GM13976 (cell line): ENCODE results near the gene RAD1.
A peak's percentile ranks its signal among the peaks of the same experiment; 100 is the strongest.

Source experiments
- DNase-seq: peaks from one replicate; pipeline ENCODE4 v3.0.0; 2012; ENCODE audit warnings: low spot score
- CTCF ChIP-seq: IDR thresholded peaks from 2 replicates; pipeline ENCODE4 v1.5.1; 2012; ENCODE audit warnings: borderline replicate concordance, mild to moderate bottlenecking; ENCODE audit not compliant: insufficient read depth; ENCODE audit errors: extremely low read depth, missing control alignments, control extremely low read depth
- in situ Hi-C: fragments of 300-500 bp; cut with MboI; formaldehyde crosslinking; loops from one replicate; pipeline ENCODE4 v1.12.0; 2022; ENCODE audit warnings: low sequenced_read_pairs, mixed read lengths, inconsistent platforms; ENCODE audit not compliant: unreplicated experiment

Gene RAD1

GRCh38 chr5:34918025-34918424 is 2.7 kb upstream of the RAD1 start:
- no peak for DNase-seq
- no peak for TF ChIP-seq CTCF
- in situ Hi-C loops, result no loop called here

GRCh38 chr5:34916518-34916917 is 1.2 kb upstream of the RAD1 start:
- DNase-seq, result no peak
- in situ Hi-C loops, result no loop called here
- no peak for TF ChIP-seq CTCF

GRCh38 chr5:34915856-34916192 is 520 bp upstream of the RAD1 start:
- no peak for TF ChIP-seq CTCF
- in situ Hi-C loops, result no loop called here
- DNase-seq, result no peak

GRCh38 chr5:34914671-34915138 is 599 bp downstream of the RAD1 start:
- DNase-seq, result peak; percentile 15
- TF ChIP-seq CTCF, result no peak
- in situ Hi-C loops, result no loop called here

GRCh38 chr5:34913072-34913471 is 2.2 kb downstream of the RAD1 start:
- in situ Hi-C loops, result no loop called here
- DNase-seq, result no peak
- no peak for TF ChIP-seq CTCF

GRCh38 chr5:34905564-34905963 is 9.7 kb downstream of the RAD1 start:
- no peak for DNase-seq
- TF ChIP-seq CTCF, result no peak
- in situ Hi-C loops, result no loop called here

- in situ Hi-C loops, result no loop called here
- no peak for TF ChIP-seq CTCF
- no peak for DNase-seq
These were observed 12.0 kb downstream of the RAD1 start for GRCh38 chr5:34903260-34903659.
